OCI-LY7 (cell line): ENCODE measurements around the gene PELI1. TPM values are rescaled to one million over a fixed set of nuclear protein-coding genes. Genes with fewer than 3 reads are reported as not detected.
A peak's percentile ranks its signal among the peaks of the same experiment; 100 is the strongest.

Experiments
- BruUV-seq: library from RNA; stranded (reverse); fragments of 400-500 nt; replicated peaks from 2 replicates; lab custom pipeline; 2021; lab: Mats Ljungman, UMichigan
- CTCF ChIA-PET: fragments of 300-600 bp; sonication (Branson Sonifier 250); formaldehyde crosslinking; loops from one replicate; lab custom pipeline; 2022; ENCODE audit warnings: antibody characterized with exemption; ENCODE audit not compliant: unreplicated experiment; lab: Charles Lee
- POLR2A ChIA-PET: fragments of 300-600 bp; sonication (Branson Sonifier 250); formaldehyde crosslinking; loops from one replicate; lab custom pipeline; 2022; ENCODE audit warnings: antibody characterized with exemption; lab: Charles Lee
- DNase-seq: peaks from one replicate; pipeline ENCODE4 v3.0.0-alpha.2; 2015; ENCODE audit warnings: low spot score
- H2AFZ ChIP-seq: fragments of 200-600 bp; sonication (generic), shearing (Covaris generic); 2 replicates; pipeline ENCODE4 v1.6.1; 2014; ENCODE audit warnings: mild to moderate bottlenecking, antibody characterized with exemption, low read length, moderate library complexity
- H3K27ac ChIP-seq: fragments of 200-600 bp; sonication (generic); 2 replicates; pipeline ENCODE4 v1.5.1; 2014; ENCODE audit warnings: mixed run types, low read depth, mild to moderate bottlenecking, moderate library complexity, low read length, inconsistent platforms; ENCODE audit not compliant: poor library complexity, severe bottlenecking
- H3K36me3 ChIP-seq: fragments of 200-600 bp; sonication (generic); 2 replicates; pipeline ENCODE4 v1.6.1; 2014; ENCODE audit warnings: mild to moderate bottlenecking, antibody characterized with exemption, low read length, moderate library complexity, mixed read lengths; ENCODE audit not compliant: insufficient read depth
- H3K4me1 ChIP-seq: fragments of 200-600 bp; sonication (generic); 2 replicates; pipeline ENCODE4 v1.5.1; 2014; ENCODE audit warnings: mild to moderate bottlenecking, low read length; ENCODE audit not compliant: insufficient read depth, poor library complexity, severe bottlenecking
- H3K4me2 ChIP-seq: fragments of 200-600 bp; sonication (generic); 2 replicates; pipeline ENCODE4 v1.6.1; 2014; ENCODE audit warnings: mild to moderate bottlenecking, low read length
- H3K4me3 ChIP-seq: fragments of 200-600 bp; sonication (generic); 2 replicates; pipeline ENCODE4 v1.5.1; 2014; ENCODE audit warnings: mild to moderate bottlenecking, low read depth, low read length; ENCODE audit not compliant: poor library complexity, severe bottlenecking
- H3K79me2 ChIP-seq: fragments of 200-600 bp; sonication (generic); 2 replicates; pipeline ENCODE4 v1.6.1; 2016; ENCODE audit warnings: low read depth, mild to moderate bottlenecking, low read length, moderate library complexity, mixed read lengths; ENCODE audit not compliant: insufficient read depth
- H3K9me2 ChIP-seq: fragments of 200-600 bp; sonication (generic); 2 replicates; pipeline ENCODE4 v1.6.1; 2016; ENCODE audit warnings: mild to moderate bottlenecking, low read length, mixed read lengths; ENCODE audit not compliant: insufficient read depth
- H3K9me3 ChIP-seq: fragments of 200-600 bp; sonication (generic); 2 replicates; pipeline ENCODE4 v1.6.1; 2014; ENCODE audit warnings: mild to moderate bottlenecking, mixed run types, low read length, mixed read lengths
- H4K20me1 ChIP-seq: fragments of 200-600 bp; sonication (generic); 2 replicates; pipeline ENCODE4 v1.6.1; 2014; ENCODE audit warnings: mild to moderate bottlenecking, antibody characterized with exemption, low read length, moderate library complexity, mixed read lengths; ENCODE audit not compliant: insufficient read depth
- CTCF ChIP-seq: fragments of 200-600 bp; sonication (generic); conservative IDR thresholded peaks from 2 replicates; pipeline ENCODE4 v1.5.1; 2014; ENCODE audit warnings: mild to moderate bottlenecking, antibody characterized with exemption, low read length, moderate library complexity, mixed read lengths
- EZH2phosphoT487 ChIP-seq: fragments of 200-600 bp; sonication (generic); IDR thresholded peaks from 2 replicates; pipeline ENCODE4 v1.6.1; 2018; ENCODE audit warnings: low read depth, borderline replicate concordance, mild to moderate bottlenecking, mixed run types, antibody characterized with exemption, low read length, moderate library complexity, mixed read lengths
- intact Hi-C: fragments of 100-400 bp; cut with micrococcal nuclease; formaldehyde crosslinking; loops from one replicate; pipeline ENCODE4 v1.10.0; 2022; ENCODE audit not compliant: unreplicated experiment
- total RNA-seq, 2 experiments: library from RNA; depleted of rRNA in 1 of 2; stranded (reverse); fragments of >200 nt in 1 of 2; shearing (Covaris generic) in 1 of 2; gene quantifications; 2 replicates each; pipeline ENCODE4 v1.2.3, GENCODE V29; 2014 to 2022

PELI1 gene
- total RNA-seq, 2 experiments from 2014 or later = 108 to 174 TPM

- Histone ChIP-seq H2AFZ (peak overlapping the region; percentile 16; the same call in 1 of the 2 replicates), H3K79me2 (peaks cover 4% of the 10 kb centered on the region; the same call in 1 of the 2 replicates), H3K9me3 (peaks cover 5% of the 10 kb centered on the region; the same call in 1 of the 2 replicates), H3K4me2 (peak overlapping the region; percentile 82; the same call in 1 of the 2 replicates), H3K4me3 (no peak overlapping the region), H3K27ac (peak overlapping the region; percentile 96), H3K9me2 (no peaks in the 10 kb centered on the region), H3K4me1 (peaks cover 96% of the 10 kb centered on the region), H3K36me3 (peaks cover 8% of the 10 kb centered on the region; the same call in 1 of the 2 replicates), H4K20me1 (no peaks in the 10 kb centered on the region)
- no TSS peak for BruUV-seq
- POLR2A ChIA-PET = interaction anchor here (0.9 to 3.1 kb wide), 2 partner anchors 9 to 29 kb away, joined by 3 to 11 read pairs; no protein-coding TSS in a partner anchor
- intact Hi-C loops = no loop called here
- no peak for DNase-seq
- CTCF ChIA-PET = no interaction called here
- TF ChIP-seq CTCF (no peak), EZH2phosphoT487 (no peak)
These were observed 88.2 kb downstream of the PELI1 start for GRCh38 chr2:64056021-64056420.

GRCh38 chr2:64054161-64054915 lies 89.9 kb downstream of the PELI1 start:
- Histone ChIP-seq H3K36me3 (peaks cover 8% of the 10 kb centered on the region; the same call in 1 of the 2 replicates), H4K20me1 (no peaks in the 10 kb centered on the region), H3K9me2 (no peaks in the 10 kb centered on the region), H3K79me2 (peaks cover 4% of the 10 kb centered on the region; the same call in 1 of the 2 replicates), H3K4me2 (peak overlapping the region; percentile 82), H3K9me3 (peaks cover 5% of the 10 kb centered on the region; the same call in 1 of the 2 replicates), H3K4me3 (peak overlapping the region; percentile 48), H3K4me1 (peaks cover 98% of the 10 kb centered on the region), H3K27ac (peak overlapping the region; percentile 96), H2AFZ (peak overlapping the region; percentile 31; the same call in 1 of the 2 replicates)
- intact Hi-C loops = loop anchor here (2.0 kb wide), 1 partner anchor 32 kb away; no protein-coding TSS in a partner anchor
- ChIA-PET CTCF (interaction anchor here (1.3 kb wide), 1 partner anchor 31 kb away, joined by 4 read pairs; no protein-coding TSS in a partner anchor), POLR2A (interaction anchor here (0.6 to 3.1 kb wide), 15 partner anchors 8 to 703 kb away, joined by 3 to 11 read pairs (median 6); no protein-coding TSS in a partner anchor)
- peak; percentile 90 for DNase-seq
- TSS peak; percentile 86 for BruUV-seq
- no peak for TF ChIP-seq CTCF
- TF ChIP-seq EZH2phosphoT487 = no peak
